ENCODE results near the gene MXD1.
A peak's percentile ranks its signal among the peaks of the same experiment; 100 is the strongest.

MXD1 gene

GRCh38 chr2:69957965-69958364, 43.1 kb downstream of the MXD1 start:
- no peaks in the 10 kb centered on the region for H4K20me1 ChIP-seq (ENCODE audit: insufficient read depth)
- H3K27ac ChIP-seq, result no peak overlapping the region
- no peaks in the 10 kb centered on the region for H3K36me3 ChIP-seq (ENCODE audit: insufficient read depth)
- H3K9ac ChIP-seq, result no peak overlapping the region
- TF ChIP-seq CTCF (conservative IDR thresholded peaks at IDR 0.05; ENCODE audit: low read depth, low read length), result no peak
- H3K79me2 ChIP-seq (ENCODE audit: insufficient read depth, low read depth), result no peaks in the 10 kb centered on the region
- H3K27me3 ChIP-seq (ENCODE audit: insufficient read depth, low read depth), result no peaks in the 10 kb centered on the region
- H3K4me3 ChIP-seq (IDR thresholded peaks at IDR 0.05; ENCODE audit: insufficient read depth, low read depth, low read length), result no peak overlapping the region
- H3K4me1 ChIP-seq (ENCODE audit: low read depth, poor library complexity, severe bottlenecking), result peaks cover 4% of the 10 kb centered on the region
- H2AFZ ChIP-seq (ENCODE audit: low read depth), result peak overlapping the region; percentile 20; the same call in 1 of the 2 replicates
- H3K4me2 ChIP-seq, result no peak overlapping the region

DNA sequence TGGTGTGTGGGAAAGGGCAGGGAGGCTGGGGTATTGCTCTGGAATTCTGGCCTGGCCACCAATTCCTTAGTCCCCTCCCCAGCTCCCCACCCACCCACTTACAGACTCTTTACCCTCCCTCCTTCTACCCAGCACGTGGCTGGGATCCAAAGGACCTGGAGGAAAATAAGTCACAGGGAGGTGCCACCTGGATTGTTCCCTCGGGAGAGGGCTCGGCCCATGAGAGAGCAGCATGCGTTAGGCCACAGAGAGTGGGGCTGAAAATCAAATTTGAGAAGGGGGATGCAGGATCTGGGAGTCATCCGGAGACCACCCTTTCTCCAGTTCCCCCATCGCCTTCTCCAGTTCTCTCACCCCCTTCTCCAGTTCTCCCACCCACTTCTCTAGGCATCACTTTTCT, 43.6 kb downstream of the MXD1 start:
- H3K4me1 ChIP-seq (ENCODE audit: low read depth, poor library complexity, severe bottlenecking), result peaks cover 4% of the 10 kb centered on the region
- no peak overlapping the region for H3K4me3 ChIP-seq (IDR thresholded peaks at IDR 0.05; ENCODE audit: insufficient read depth, low read depth, low read length)
- TF ChIP-seq CTCF (conservative IDR thresholded peaks at IDR 0.05; ENCODE audit: low read depth, low read length), result no peak
- H3K4me2 ChIP-seq, result no peak overlapping the region
- no peaks in the 10 kb centered on the region for H4K20me1 ChIP-seq (ENCODE audit: insufficient read depth)
- no peaks in the 10 kb centered on the region for H3K36me3 ChIP-seq (ENCODE audit: insufficient read depth)
- H3K9ac ChIP-seq, result no peak overlapping the region
- H3K79me2 ChIP-seq (ENCODE audit: insufficient read depth, low read depth), result no peaks in the 10 kb centered on the region
- no peaks in the 10 kb centered on the region for H3K27me3 ChIP-seq (ENCODE audit: insufficient read depth, low read depth)
- no peak overlapping the region for H2AFZ ChIP-seq (ENCODE audit: low read depth)
- no peak overlapping the region for H3K27ac ChIP-seq

- Histone ChIP-seq H3K4me1 (ENCODE audit: low read depth, poor library complexity, severe bottlenecking) (peaks cover 4% of the 10 kb centered on the region), H3K27me3 (ENCODE audit: insufficient read depth, low read depth) (no peaks in the 10 kb centered on the region)
- no peak for TF ChIP-seq CTCF (conservative IDR thresholded peaks at IDR 0.05; ENCODE audit: low read depth, low read length)
Measured at GRCh38 chr2:69959425-69959824, 44.5 kb downstream of the MXD1 start.

GRCh38 chr2:69960821-69961220, 45.9 kb downstream of the MXD1 start:
- Histone ChIP-seq H3K4me3 (IDR thresholded peaks at IDR 0.05; ENCODE audit: insufficient read depth, low read depth, low read length) (no peak overlapping the region), H3K4me1 (ENCODE audit: low read depth, poor library complexity, severe bottlenecking) (peaks cover 4% of the 10 kb centered on the region), H3K27ac (no peak overlapping the region), H3K9ac (no peak overlapping the region), H3K4me2 (no peak overlapping the region), H2AFZ (ENCODE audit: low read depth) (no peak overlapping the region), H3K27me3 (ENCODE audit: insufficient read depth, low read depth) (no peaks in the 10 kb centered on the region), H3K36me3 (ENCODE audit: insufficient read depth) (no peaks in the 10 kb centered on the region), H3K79me2 (ENCODE audit: insufficient read depth, low read depth) (no peaks in the 10 kb centered on the region), H4K20me1 (ENCODE audit: insufficient read depth) (no peaks in the 10 kb centered on the region)
- no peak for TF ChIP-seq CTCF (conservative IDR thresholded peaks at IDR 0.05; ENCODE audit: low read depth, low read length)

More at GRCh38 chr2:69959425-69959824, 44.5 kb downstream of the MXD1 start:
- no peak overlapping the region for H3K4me2 ChIP-seq
- no peaks in the 10 kb centered on the region for H3K79me2 ChIP-seq (ENCODE audit: insufficient read depth, low read depth)
- no peaks in the 10 kb centered on the region for H4K20me1 ChIP-seq (ENCODE audit: insufficient read depth)
- no peak overlapping the region for H2AFZ ChIP-seq (ENCODE audit: low read depth)
- no peak overlapping the region for H3K9ac ChIP-seq
- no peaks in the 10 kb centered on the region for H3K36me3 ChIP-seq (ENCODE audit: insufficient read depth)
- no peak overlapping the region for H3K27ac ChIP-seq
- H3K4me3 ChIP-seq (IDR thresholded peaks at IDR 0.05; ENCODE audit: insufficient read depth, low read depth, low read length), result no peak overlapping the region
